ENCODE results near the gene ITGA5. TPM values are rescaled to one million over a fixed set of nuclear protein-coding genes. Genes with fewer than 3 reads are reported as not detected.

ITGA5 gene
- total RNA-seq, 1 experiment from 2014 or later, result 35.9 TPM

DNA sequence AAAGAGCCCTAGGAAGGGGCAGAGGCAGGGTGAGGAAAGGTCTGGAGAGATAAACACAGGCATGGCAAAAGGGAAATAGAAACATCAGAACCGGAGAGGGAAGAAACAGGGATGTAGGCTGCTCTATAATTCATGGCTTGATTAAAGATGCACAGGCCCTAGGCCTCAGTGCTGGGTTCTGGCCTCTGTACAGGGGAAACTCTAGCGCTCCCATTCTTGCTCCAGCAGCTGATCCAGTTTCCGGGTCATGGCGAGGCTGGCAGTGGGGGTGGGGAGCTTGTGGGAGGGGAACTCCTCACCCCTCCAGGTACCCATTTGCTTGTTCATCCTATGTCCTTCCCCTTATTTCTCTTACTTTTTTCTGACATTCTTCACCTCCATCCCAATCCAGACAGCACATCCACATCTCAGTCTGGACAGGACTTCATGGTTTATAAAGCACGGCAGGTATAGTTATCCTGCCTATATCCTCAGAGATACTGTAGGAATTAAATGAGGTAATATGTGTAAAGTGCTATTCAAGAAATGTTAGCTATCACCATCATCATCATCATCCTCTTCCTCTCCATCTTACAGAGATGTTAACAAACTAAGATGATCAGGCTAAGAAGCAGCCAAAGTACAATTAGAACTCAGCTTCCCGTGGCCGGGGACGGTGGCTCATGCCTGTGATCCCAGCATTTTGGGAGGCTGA is 46.8 kb downstream of the ITGA5 start:
- no TSS peak for BruUV-seq (replicated peaks)
- H3K4me1 ChIP-seq (ENCODE audit: insufficient read depth, low read length), result peaks cover 28% of the 10 kb centered on the region
- no peak overlapping the region for H3K4me2 ChIP-seq (ENCODE audit: low read length)
- ChIA-PET POLR2A (ENCODE audit: unreplicated experiment) (no interaction called here), CTCF (no interaction called here)
- H3K79me2 ChIP-seq (ENCODE audit: low read length), result no peaks in the 10 kb centered on the region
- H4K20me1 ChIP-seq (ENCODE audit: low read length), result no peaks in the 10 kb centered on the region
- intact Hi-C loops (cut with micrococcal nuclease), result no loop called here
- no peaks in the 10 kb centered on the region for H3K36me3 ChIP-seq (ENCODE audit: low read depth, low read length)
- TF ChIP-seq, protein P1, sequence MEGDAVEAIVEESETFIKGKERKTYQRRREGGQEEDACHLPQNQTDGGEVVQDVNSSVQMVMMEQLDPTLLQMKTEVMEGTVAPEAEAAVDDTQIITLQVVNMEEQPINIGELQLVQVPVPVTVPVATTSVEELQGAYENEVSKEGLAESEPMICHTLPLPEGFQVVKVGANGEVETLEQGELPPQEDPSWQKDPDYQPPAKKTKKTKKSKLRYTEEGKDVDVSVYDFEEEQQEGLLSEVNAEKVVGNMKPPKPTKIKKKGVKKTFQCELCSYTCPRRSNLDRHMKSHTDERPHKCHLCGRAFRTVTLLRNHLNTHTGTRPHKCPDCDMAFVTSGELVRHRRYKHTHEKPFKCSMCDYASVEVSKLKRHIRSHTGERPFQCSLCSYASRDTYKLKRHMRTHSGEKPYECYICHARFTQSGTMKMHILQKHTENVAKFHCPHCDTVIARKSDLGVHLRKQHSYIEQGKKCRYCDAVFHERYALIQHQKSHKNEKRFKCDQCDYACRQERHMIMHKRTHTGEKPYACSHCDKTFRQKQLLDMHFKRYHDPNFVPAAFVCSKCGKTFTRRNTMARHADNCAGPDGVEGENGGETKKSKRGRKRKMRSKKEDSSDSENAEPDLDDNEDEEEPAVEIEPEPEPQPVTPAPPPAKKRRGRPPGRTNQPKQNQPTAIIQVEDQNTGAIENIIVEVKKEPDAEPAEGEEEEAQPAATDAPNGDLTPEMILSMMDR (conservative IDR thresholded peaks at IDR 0.05; ENCODE audit: low read depth, low read length), result no peak
- TF ChIP-seq EZH2 (IDR thresholded peaks at IDR 0.05; ENCODE audit: low read length, unreplicated experiment) (no peak), EZH2phosphoT487 (IDR thresholded peaks at IDR 0.05; ENCODE audit: borderline replicate concordance, low read length) (no peak)
- H3F3A ChIP-seq (ENCODE audit: low read length, unreplicated experiment), result no peaks in the 10 kb centered on the region
- H3K9me2 ChIP-seq (replicated peaks; ENCODE audit: low read length), result no peaks in the 10 kb centered on the region
- H3K4me3 ChIP-seq (ENCODE audit: low read length), result no peak overlapping the region
- H3K9ac ChIP-seq (ENCODE audit: low read length), result no peak overlapping the region
- no peak overlapping the region for H2AFZ ChIP-seq (ENCODE audit: low read length)
- no peak for ATAC-seq
- H3K9me3 ChIP-seq (ENCODE audit: low read length), result no peaks in the 10 kb centered on the region
- no peak for DNase-seq
- peak overlapping the region; percentile 90; the same call in 1 of the 2 replicates for H3K27ac ChIP-seq (ENCODE audit: low read length)
- H3K27me3 ChIP-seq (ENCODE audit: low read length), result no peaks in the 10 kb centered on the region

DNA sequence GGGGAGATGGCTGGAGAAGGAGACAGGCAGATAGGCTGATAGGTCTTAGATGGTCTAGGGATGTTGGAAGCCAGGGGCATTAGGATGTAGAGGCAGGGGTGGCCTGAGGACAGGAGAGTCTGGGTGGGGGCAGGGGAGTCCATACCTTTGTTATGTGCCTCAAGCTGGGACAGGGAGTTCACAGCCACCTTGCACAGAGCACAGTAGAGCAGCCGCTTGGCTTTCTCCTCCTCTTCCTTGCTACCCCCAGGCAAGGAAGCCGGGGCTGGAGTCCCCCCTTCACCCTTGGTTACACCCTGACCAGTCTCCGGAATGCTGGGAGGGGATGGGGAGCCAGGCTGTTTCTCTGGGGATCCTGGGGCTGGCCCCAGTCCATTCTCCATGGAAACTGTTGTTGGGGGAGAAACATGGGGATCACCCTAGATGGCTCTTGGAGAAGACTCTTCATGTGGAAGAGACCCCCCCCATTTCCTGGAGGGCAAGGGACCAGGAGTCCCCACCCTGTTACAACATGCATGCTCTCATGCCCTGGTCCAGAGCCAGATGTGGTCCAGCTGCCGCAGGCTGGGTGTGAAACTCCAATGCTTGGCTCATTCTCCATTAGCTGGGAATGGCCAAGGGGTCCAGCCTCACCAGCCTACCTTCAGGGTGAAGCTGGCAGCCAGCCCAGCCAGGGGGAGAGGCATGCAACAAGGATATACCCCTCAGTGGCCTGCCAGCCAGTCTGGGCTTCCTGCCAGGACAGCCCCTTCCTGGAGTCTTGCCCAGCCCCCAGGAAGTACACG is 47.5 kb downstream of the ITGA5 start:
- H3K36me3 ChIP-seq (ENCODE audit: low read depth, low read length), result no peaks in the 10 kb centered on the region
- H3K9ac ChIP-seq (ENCODE audit: low read length), result no peak overlapping the region
- no peak for TF ChIP-seq EZH2phosphoT487 (IDR thresholded peaks at IDR 0.05; ENCODE audit: borderline replicate concordance, low read length)
- TF ChIP-seq, protein P1 (conservative IDR thresholded peaks at IDR 0.05; ENCODE audit: low read depth, low read length), result no peak
- no peak for TF ChIP-seq EZH2 (IDR thresholded peaks at IDR 0.05; ENCODE audit: low read length, unreplicated experiment)
- ChIA-PET CTCF (interaction anchor here (1.8 kb wide), 1 partner anchor 8 kb away, joined by 26 read pairs; no protein-coding TSS in a partner anchor), POLR2A (ENCODE audit: unreplicated experiment) (no interaction called here)
- H4K20me1 ChIP-seq (ENCODE audit: low read length), result no peaks in the 10 kb centered on the region
- H3K27ac ChIP-seq (ENCODE audit: low read length), result no peak overlapping the region
- intact Hi-C loops (cut with micrococcal nuclease), result no loop called here
- DNase-seq (no peak), ATAC-seq (no peak)
- H3K4me1 ChIP-seq (ENCODE audit: insufficient read depth, low read length), result peaks cover 28% of the 10 kb centered on the region
- H3F3A ChIP-seq (ENCODE audit: low read length, unreplicated experiment), result no peaks in the 10 kb centered on the region
- H3K79me2 ChIP-seq (ENCODE audit: low read length), result no peaks in the 10 kb centered on the region
- H3K4me3 ChIP-seq (ENCODE audit: low read length), result no peak overlapping the region
- BruUV-seq (replicated peaks), result no TSS peak
- no peak overlapping the region for H3K4me2 ChIP-seq (ENCODE audit: low read length)
- no peaks in the 10 kb centered on the region for H3K9me2 ChIP-seq (replicated peaks; ENCODE audit: low read length)
- no peaks in the 10 kb centered on the region for H3K9me3 ChIP-seq (ENCODE audit: low read length)
- no peak overlapping the region for H2AFZ ChIP-seq (ENCODE audit: low read length)
- no peaks in the 10 kb centered on the region for H3K27me3 ChIP-seq (ENCODE audit: low read length)
